NOMO-1 treated with dmso at 0.1 percent for 144 hours (cell line): ENCODE data around the gene TPK1.

Source experiments
- DNase-seq: peaks from one replicate; lab custom pipeline; 2025; ENCODE audit not compliant: unreplicated experiment; lab: John Stamatoyannopoulos, UW

The TPK1 gene

DNA sequence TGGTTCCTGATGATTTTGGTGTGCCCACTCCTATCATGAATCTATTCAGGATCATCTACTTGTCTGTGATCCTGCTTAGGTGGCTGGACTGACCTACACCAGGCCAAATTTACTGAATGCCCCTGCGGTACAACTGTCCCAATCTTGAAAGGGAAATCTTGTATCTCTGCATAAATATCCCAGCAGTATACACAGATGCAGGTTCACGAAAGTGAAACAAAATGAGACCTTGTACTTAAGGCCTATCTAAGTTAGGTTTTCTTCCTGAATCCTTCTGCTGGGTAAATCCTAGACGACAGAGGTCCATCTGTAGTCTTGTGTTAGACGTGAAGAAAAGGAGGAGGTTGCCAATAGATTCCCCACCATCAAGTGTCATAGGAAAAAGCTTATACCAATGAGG lies 346.9 kb downstream of the TPK1 start:
- DNase-seq: no peak

DNA sequence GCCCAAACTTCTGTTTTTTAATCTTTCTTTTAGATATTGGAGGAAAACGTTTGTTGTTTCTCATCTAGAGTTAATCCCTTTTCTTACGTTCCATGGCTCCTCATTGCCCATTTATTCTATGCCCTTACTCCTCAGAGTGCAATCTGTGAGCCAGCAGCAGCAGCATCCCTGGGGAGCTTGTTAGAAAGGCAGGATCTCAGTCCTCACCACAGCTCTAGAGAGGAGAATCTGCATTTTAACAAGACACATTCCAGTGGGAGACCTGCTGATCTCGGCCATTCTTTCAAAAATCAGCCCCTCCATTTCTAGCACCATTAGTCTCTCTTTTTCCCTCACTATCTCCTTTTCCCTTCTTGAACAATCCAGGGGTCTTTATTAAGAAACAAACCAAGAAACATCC lies 348.0 kb downstream of the TPK1 start:
- no peak for DNase-seq

DNA sequence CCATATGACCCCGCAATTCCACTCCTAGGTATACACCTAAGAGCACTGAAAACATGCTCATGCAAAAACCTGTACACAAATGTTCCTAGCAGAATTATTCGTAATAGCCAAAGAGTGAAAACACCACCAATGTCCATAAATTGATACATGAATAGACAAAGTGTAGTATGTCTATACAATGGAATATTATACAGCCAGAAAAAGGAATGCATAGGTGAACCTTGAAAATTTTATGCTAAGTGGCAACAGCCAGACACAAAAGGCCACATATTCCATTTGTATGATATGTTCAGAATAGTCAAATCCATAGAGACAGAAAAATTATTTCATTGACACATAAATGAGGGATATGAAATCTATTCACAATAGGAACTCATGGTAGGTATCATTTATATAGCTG lies 351.4 kb downstream of the TPK1 start:
- DNase-seq: no peak

DNA sequence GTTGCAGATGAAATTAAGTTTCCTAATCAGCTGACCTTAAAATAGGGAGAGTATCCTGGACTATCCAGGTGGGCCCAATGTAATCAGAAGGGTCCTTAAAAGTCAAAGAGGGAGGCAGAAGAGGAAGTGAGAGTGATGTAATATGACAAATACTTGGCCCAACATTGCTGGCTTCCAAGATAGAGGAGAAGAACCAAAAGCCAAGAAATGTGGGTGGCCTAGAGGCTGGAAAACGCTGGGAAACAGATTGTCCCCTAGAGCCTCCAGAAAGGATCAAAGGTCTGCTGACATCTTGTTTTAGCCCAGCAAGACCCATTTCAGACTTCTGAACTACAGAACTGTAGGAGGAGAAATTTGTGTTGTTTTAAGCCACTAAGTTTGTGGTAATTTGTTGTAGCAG lies 352.7 kb downstream of the TPK1 start:
- no peak for DNase-seq

DNA sequence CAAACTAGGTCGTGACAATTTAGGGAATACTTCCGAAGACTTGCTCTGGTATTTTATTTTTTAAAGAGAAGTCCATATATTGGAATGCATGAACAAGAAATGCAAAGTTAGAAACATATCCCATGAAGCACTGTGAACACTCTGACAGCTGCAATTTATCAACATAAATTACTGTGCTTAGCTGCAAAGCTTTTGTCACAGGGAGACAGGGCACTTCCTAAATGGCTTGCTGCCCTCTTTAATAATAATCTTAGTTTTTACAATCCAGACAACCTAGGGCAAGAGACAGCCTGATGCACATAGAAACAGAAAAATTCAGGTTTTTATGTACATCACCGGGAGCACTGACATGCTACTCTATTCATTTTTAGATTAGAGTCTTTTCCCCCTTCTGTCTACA lies 354.0 kb downstream of the TPK1 start:
- no peak for DNase-seq

DNA sequence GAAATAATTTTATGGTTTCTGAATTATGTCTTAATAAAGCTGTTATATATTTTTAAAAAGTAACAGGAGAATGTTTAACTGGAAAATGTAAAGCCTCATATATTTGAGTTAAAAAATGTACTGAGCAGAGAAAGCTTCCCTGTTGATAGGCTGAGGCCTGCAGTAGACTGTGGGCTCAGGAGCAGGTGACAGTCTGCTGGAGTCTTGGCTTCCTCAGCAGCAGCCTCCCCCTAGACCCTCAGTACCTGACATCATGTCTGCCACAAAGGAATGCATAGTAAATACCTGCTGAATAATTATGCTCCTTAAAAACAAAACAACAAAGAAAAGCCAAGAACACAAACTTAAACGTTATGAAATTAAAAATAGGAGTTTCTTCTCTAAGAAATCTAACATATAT lies 358.5 kb downstream of the TPK1 start:
- DNase-seq: no peak

DNA sequence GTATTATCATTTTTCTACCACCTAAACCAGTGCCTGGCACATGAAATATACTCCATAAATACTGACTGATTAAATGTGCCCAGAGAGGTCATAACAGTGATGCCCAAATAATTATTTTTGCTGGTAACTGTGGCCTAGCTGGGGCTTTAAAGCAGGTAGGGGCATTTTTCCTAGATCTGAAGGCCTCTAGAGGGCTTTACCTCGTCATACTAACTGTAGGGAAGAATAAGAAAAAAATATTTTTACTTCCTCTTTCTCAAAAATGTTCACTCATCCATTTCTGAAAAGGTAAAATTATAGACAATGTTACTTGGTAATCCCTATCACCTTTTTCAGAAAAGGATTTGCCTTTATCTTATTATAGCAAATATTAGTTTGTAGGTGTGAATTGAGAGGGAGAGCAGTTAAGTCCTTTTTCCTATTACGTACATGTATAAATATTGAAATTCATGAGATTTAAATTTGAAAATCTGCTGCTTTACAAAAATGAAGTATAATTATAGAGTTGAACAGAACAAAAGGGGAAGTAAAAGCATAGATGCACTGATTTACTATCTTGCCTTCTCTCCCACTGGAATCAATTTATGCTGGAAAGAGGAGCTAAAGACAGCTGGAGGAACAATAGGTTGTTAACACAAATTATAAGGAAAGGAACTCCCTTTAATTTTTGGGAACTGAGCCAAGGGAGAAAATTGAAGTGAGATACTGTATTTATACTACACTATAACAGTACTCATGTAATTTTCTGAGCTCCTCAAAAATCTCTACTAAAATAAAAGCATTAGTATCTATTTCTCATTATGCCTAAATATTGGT lies 360.8 kb downstream of the TPK1 start:
- DNase-seq: no peak

DNA sequence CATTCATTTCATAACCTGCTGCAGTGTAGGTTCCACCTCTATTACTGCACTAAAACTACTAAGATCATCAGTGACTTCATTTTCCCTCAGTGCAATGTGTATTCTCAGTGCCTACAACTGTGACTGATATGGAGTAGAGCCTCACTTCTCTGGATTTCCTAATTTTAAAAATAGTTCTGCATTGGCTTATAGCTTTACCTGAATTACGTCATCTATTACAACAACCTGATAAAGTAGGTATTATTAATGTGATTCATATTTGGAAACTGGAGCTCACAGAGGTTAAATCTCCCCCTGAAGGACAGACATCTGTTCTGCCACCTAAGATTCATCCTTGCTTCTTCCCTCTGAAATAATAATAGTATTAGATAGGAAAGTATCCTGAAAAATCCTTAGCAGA lies 361.5 kb downstream of the TPK1 start:
- DNase-seq: no peak

DNA sequence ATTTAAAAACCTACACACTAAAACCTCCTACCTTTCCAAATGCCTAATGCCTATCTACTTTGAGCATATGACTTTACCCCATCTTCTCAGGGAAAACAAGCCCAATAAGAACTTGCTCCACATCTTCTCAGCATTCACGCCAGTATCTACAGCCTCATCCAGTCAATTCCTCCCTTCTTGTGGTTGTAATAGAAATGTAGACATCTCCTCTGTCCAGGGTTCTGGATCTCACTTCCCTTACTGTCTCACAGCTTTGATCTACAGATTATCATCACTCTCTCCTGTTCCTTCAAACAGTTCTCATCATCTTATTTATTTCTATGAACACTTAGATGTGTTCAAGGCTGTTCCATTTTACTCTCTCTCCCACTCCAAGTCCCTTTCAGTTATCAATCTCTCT lies 361.9 kb downstream of the TPK1 start:
- DNase-seq: no peak

DNA sequence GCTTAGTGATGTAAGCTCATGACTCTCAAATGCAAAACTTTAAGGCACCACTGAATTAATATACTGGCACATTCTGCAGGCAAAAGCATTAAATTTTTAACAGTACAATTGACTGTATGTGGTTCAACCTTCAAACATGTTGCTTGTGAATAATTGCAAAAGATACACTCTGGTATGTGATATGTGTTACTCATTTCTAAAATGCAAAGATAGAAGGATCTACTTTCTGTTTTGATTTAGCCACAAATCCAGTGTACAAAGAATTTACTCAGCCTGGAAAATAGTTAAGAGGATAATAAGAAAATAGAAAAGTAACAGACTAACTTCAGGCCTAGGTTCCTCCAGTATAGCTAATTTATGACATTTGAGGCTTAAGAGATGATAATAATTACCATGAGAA lies 365.8 kb downstream of the TPK1 start:
- DNase-seq: no peak

DNA sequence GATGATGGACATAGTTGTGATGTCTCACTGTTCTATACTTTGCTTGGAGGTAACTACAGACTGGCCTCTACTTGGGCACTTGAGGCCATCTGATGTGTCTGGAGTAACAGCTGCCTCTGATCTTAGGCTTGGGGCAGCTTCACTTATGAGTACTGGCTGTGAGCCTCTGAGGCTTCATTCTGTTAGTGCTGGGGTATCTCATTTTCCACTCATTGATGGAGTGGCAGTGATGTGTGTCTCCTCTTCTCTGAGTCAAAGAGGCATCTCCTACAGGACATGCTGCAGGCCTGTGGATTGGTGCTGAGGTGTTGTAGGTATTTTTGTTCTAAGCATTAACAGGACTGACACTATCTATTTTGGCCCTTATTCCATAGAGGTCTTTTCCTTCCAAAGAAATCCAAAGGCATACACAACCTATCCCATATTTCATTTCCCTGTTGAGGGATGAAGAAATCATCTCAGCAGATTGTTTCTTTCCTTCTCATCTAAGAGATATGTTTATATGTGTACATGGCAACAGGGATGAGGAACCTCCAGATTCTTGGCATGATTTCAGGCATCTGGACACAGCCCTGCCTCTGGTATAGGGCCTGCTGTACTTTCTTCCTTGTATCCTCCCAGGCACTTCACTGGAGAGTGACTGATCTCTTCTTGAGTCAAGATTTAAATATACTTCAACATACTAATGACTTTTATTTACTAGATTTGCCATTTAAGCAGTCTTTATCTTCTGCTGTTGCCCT lies 366.7 kb downstream of the TPK1 start:
- DNase-seq: no peak

DNA sequence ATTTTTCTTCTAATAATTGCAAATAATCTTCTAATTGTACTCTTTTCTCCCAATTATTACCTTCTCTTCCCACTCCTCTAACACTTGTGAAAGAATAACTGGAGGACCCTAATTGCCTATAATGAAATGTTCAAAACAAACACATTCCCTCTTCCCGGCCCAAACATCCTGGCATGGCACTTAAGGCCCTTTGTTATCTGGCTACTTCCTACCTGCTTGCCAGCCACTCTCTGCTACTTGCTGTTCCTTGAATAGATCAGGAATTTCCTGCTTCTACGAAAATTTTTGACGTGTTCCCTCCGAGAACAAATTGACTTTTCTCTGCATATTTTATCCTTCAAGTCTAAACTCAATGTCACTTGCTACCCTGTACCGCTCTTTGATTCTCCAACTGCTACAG lies 376.2 kb downstream of the TPK1 start:
- DNase-seq: no peak

DNA sequence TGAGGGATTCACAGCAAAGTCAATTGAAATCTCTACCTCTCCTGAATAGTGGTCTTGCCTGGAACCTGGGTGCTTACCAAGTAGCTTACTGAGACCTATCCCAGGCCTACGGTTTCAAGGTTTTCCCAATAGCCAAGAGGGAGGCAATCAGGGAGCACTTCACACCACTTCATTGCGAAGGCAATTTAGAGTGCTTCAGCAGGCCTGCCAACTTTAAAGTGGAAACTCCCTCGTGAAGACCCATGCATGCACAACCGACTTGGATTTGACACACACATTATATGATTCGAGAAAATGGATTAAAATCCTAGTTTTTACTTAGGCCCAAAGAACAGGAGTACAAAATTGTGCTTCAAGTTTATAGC lies 380.8 kb downstream of the TPK1 start:
- DNase-seq: no peak

DNA sequence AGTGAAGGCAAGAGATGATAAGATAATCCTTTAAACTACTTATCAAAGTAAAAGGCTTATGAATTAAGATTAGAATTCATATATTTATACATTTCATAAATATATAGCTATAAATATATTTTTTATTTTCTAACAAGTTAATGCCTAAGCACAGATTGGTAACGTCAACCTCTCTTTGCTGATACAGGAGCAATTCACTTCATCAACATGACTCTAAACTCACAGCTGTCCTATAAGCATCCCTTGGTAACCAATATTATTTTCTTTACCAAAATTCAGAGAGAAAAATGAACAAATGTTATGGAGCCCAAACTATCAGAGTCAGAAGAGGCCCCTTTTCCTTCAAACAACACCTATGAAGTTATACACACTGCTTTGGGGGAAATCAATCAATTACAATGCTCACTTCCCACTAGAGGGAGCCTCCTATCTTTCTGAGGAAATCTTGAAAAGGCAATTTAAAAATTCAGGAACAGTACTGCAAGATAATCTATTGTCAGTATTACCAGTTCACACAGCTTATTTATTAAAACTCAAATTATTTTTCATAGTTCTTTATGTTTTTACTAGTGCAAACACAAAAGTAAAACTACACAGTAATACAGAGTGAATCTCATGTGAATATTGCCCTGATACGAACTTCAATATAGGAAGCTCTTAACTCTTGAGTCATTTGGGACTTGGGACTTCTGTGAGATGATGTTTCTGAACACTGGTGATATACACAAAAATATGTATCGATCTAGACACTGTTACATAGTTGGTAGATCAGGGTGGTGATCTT lies 381.4 kb downstream of the TPK1 start:
- no peak for DNase-seq

DNA sequence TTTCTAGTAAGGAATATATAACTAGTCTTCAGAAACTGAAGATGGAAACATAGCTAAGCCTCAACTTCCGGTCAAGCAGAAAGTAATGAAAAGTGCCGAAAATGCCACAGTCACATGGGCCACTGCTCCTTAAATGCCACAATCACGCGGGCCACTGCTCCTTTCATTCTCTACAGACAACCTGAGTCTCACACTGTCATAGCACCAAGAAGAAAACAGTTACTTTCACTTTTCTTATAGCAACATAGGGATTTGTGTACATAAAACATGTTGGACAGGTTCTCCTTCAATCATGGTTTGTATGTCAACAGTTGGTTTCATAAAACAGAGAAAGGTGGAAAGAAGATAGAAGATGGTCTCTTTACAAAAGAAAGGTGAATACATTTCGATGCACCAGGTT lies 383.8 kb downstream of the TPK1 start:
- no peak for DNase-seq

DNA sequence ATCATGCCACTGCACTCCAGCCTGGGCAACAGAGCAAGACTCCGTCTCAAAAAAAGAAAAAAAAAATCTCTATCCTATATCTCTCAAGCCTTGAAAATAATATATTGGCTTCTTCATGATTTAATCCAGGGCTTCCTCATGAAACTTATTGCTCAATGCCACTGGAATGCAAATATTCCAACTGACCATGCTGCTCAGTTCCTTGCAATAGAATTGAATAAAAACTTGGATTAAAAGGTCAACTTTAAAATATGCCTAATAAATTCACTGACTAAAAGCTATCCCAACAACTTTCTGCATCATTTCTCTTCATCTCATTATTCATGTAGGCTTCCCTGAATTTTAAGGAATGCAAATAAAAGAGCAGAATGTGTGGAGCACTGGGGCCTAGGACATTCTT lies 390.3 kb downstream of the TPK1 start:
- DNase-seq: no peak

DNA sequence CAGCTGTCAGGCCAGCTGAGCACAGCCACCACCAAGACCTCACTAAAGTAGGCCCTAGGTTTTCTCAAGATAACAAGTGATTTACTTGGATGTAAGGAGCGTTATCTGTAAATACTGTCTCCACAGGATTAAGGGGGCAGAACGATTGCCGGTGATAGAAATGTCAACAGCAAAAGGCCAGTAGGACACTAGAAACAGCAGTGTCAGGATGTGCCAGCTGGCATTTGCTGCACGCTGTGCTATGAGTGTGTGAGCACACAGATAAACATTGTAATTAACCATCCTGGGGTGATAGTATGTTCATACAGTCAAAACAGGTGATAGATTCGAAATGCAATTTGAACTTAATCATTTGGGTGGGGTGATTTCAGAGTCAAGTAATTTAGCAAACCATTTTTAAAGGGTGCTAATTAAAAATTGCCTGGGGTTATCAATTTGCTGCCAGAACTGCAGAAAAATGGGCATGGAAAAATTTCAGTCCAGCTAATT lies 396.1 kb downstream of the TPK1 start:
- DNase-seq: no peak

DNA sequence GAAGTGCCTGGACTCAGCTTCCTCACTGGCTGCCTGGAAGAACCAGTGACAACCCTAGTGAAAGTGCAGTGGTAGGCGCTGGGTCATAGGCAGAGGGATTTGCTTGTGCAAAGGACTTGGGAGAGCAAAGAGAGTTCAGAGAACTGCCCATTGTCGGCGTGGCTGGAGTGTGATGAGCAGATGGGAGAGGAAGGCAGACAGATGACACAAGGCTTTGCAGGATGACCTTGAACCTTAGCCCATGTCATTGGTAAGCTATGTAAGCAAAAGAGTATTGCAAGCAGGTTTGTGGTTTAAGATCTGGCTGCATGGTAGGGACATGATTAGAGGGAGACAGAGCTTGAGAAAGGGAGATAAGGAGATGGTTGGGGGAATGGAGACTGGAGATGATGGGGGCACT lies 397.1 kb downstream of the TPK1 start:
- DNase-seq: no peak

DNA sequence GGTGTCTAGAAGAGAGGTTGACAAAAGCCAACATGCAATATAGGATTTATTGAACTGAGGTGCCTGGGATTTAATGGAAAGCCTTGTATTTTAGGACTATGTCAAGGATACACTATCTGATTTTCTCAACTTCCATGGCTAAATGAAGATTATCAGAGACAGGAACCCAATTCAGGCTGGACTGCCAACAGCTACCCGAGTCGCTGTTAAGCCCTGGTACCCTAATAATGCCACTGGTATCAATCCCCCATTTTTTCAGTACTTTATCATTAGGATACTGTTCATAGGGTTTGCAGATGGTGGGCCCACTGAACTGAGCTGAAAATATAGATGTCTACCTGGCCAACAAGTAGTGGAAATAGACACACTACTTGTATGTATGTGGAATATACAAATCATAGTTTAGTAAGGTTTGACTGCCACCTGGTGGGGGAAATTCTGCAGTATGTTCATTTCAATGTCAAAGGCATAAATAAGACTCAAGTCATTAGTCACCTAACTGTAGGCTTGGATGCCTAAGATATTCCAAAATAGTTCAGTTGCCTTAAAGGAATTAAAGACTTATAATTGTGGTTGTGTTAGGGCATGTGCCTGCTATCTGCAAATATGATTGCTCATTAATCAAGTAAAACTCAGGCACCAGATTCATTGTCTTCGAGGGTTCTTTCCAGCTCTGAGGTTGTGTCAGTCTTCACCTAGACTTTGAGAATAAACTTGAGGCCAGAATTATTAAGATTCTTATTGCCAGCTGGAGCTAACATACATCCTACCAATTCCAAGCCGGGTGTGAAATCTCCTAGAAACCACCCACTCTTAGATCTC lies 398.3 kb downstream of the TPK1 start:
- DNase-seq: no peak

DNA sequence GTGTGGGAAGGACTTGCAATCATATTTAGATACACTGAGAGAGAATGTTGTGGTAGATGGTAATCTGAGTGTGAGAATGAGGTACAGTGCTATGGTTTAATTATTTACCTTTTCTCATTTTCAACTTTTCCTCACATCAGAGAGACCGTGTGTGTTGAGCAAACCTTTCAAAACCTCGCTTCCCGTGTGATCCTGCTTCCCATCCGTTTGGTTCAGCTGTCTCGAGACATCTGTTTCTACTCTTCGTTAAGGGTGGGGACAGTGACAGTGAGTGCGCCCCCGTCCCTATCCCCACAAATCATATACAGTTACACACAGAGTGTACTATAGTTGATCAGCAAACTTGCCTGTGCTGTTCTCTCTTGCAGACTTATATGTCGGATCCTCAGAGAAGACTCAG lies 399.4 kb downstream of the TPK1 start:
- DNase-seq: no peak

DNA sequence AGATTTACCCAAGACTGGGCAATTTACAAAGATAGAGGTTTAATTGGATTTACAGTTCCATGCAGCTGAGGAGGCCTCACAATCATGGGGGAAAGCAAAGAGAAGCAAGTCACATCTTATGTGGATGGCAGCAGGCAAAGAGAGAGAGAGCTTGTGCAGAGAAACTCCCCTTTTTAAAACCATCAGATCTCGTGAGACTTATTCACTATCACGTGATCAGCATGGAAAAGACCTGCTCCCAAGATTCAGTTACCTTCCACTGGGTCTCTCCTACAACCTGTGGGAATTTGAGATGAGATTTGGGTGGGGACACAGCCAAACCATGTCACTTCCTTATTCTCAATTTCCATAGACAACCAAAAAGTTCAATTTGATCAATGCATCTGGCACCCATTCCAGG lies 407.4 kb downstream of the TPK1 start:
- DNase-seq: no peak
